Measurements from ENCODE around the gene ENPP6. TPM values are rescaled to one million over a fixed set of nuclear protein-coding genes. Genes with fewer than 3 reads are reported as not detected.
A peak's percentile ranks its signal among the peaks of the same experiment; 100 is the strongest.
"Not testable (repeated sequence)": the region's sequence is repeated elsewhere in the genome, so short reads cannot be mapped to it uniquely, and the experiment has no call there.

Gene ENPP6
- total RNA-seq, 1 experiment from 2014 or later, result not detected

GRCh38 chr4:184146951-184147350 is 70.7 kb downstream of the ENPP6 start:
- no peak overlapping the region for H3K9ac ChIP-seq (ENCODE audit: low read length)
- H3K9me2 ChIP-seq (replicated peaks; ENCODE audit: insufficient read depth, low read length), result no peaks in the 10 kb centered on the region
- no peaks in the 10 kb centered on the region for H3K27me3 ChIP-seq (ENCODE audit: low read length)
- H3K79me2 ChIP-seq (ENCODE audit: low read length), result no peaks in the 10 kb centered on the region
- no peaks in the 10 kb centered on the region for H3K4me1 ChIP-seq (ENCODE audit: low read length)
- no peak overlapping the region for H3K4me2 ChIP-seq (ENCODE audit: low read depth, low read length, poor library complexity, severe bottlenecking)
- DNase-seq, result no peak
- H3K4me3 ChIP-seq (ENCODE audit: low read length), result no peak overlapping the region
- H4K20me1 ChIP-seq (ENCODE audit: insufficient read depth, low read depth, low read length), result no peaks in the 10 kb centered on the region
- no peaks in the 10 kb centered on the region for H3K36me3 ChIP-seq (ENCODE audit: insufficient read depth, low read length)
- no peaks in the 10 kb centered on the region for H3K9me3 ChIP-seq (ENCODE audit: low read length)
- H2AFZ ChIP-seq (ENCODE audit: low read length), result no peak overlapping the region
- no peak overlapping the region for H3K27ac ChIP-seq (ENCODE audit: low read length)

DNA sequence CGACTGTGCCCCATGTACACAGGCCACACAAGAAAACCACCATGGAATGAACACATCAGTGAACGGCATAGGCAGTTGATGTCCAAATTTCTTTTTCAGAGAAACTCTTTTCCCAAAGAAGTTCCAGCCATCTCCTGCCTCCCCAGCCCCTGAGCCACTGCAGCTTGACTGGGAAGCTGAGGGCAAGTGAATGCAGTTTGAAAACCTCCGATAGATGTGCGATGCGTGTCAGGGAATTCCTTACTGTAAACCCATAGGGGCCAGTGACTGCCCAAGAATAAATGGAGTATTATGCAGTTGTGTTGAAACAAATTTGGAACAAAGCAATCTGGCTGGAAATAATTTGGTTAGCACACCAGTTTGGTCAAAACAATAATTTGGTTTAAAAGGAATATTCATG is 72.1 kb downstream of the ENPP6 start:
- H3K4me1 ChIP-seq (ENCODE audit: low read length), result no peaks in the 10 kb centered on the region
- H3K27ac ChIP-seq (ENCODE audit: low read length), result no peak overlapping the region
- no peak overlapping the region for H3K4me3 ChIP-seq (ENCODE audit: low read length)
- no peaks in the 10 kb centered on the region for H3K27me3 ChIP-seq (ENCODE audit: low read length)
- no peak for DNase-seq
- no peaks in the 10 kb centered on the region for H3K9me3 ChIP-seq (ENCODE audit: low read length)
- no peak overlapping the region for H3K9ac ChIP-seq (ENCODE audit: low read length)
- no peaks in the 10 kb centered on the region for H3K79me2 ChIP-seq (ENCODE audit: low read length)
- H3K9me2 ChIP-seq (replicated peaks; ENCODE audit: insufficient read depth, low read length), result no peaks in the 10 kb centered on the region
- H4K20me1 ChIP-seq (ENCODE audit: insufficient read depth, low read depth, low read length), result no peaks in the 10 kb centered on the region
- H2AFZ ChIP-seq (ENCODE audit: low read length), result no peak overlapping the region
- no peaks in the 10 kb centered on the region for H3K36me3 ChIP-seq (ENCODE audit: insufficient read depth, low read length)
- no peak overlapping the region for H3K4me2 ChIP-seq (ENCODE audit: low read depth, low read length, poor library complexity, severe bottlenecking)

DNA sequence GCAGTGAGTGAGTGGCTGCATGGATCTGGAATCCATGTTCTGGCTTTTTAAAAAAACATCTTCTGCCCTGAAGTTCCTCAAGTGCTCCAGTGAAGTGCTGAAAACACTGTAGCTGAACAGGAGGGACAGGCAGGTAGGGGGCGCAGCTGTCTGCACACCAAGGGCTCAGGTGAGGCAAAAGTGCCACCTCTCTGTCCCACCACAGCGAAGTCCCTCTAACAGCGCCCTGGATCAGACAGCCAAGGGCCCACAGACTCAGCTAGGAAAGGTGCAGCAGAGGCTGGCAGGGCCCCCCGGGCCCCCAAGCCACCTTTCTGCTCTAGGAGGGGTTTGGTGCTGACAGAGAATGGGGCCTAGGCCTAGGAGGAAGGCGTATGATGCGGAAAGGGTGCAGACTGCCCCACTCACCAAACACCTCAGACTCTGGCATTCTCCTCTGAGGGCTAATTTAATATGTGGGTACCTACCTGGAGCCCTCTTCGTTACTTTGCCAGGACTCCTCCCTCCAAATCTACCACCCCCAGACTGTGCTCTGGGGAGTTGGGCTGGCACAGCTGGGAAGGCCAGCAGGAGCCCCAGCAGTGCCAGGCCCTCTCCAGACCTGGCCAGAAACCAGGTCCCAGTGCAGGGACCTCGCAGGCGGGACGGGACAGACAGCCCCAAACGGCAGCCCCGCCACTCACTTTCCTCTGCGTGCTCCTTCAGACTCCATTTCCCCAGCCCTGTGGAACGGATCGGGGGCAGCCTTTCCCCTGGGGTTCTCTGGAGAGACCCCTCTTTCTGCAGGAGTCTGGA is 73.7 kb downstream of the ENPP6 start:
- Histone ChIP-seq H3K27ac (ENCODE audit: low read length) (no peak overlapping the region), H3K79me2 (ENCODE audit: low read length) (no peaks in the 10 kb centered on the region), H3K36me3 (ENCODE audit: insufficient read depth, low read length) (no peaks in the 10 kb centered on the region), H3K9ac (ENCODE audit: low read length) (no peak overlapping the region), H3K27me3 (ENCODE audit: low read length) (no peaks in the 10 kb centered on the region), H3K9me2 (replicated peaks; ENCODE audit: insufficient read depth, low read length) (no peaks in the 10 kb centered on the region), H3K9me3 (ENCODE audit: low read length) (no peaks in the 10 kb centered on the region), H3K4me2 (ENCODE audit: low read depth, low read length, poor library complexity, severe bottlenecking) (no peak overlapping the region), H3K4me3 (ENCODE audit: low read length) (no peak overlapping the region), H2AFZ (ENCODE audit: low read length) (no peak overlapping the region), H3K4me1 (ENCODE audit: low read length) (no peaks in the 10 kb centered on the region), H4K20me1 (ENCODE audit: insufficient read depth, low read depth, low read length) (no peaks in the 10 kb centered on the region)
- DNase-seq, result no peak

GRCh38 chr4:184142121-184143000 is 75.3 kb downstream of the ENPP6 start:
- H3K9me2 ChIP-seq (replicated peaks; ENCODE audit: insufficient read depth, low read length), result no peaks in the 10 kb centered on the region
- no peak overlapping the region for H3K9ac ChIP-seq (ENCODE audit: low read length)
- no peaks in the 10 kb centered on the region for H3K79me2 ChIP-seq (ENCODE audit: low read length)
- no peaks in the 10 kb centered on the region for H3K4me1 ChIP-seq (ENCODE audit: low read length)
- no peaks in the 10 kb centered on the region for H4K20me1 ChIP-seq (ENCODE audit: insufficient read depth, low read depth, low read length)
- no peaks in the 10 kb centered on the region for H3K27me3 ChIP-seq (ENCODE audit: low read length)
- H3K9me3 ChIP-seq (ENCODE audit: low read length), result no peaks in the 10 kb centered on the region
- H3K36me3 ChIP-seq (ENCODE audit: insufficient read depth, low read length), result no peaks in the 10 kb centered on the region
- H3K4me3 ChIP-seq (ENCODE audit: low read length), result no peak overlapping the region
- no peak overlapping the region for H2AFZ ChIP-seq (ENCODE audit: low read length)
- DNase-seq, result no peak
- no peak overlapping the region for H3K27ac ChIP-seq (ENCODE audit: low read length)
- H3K4me2 ChIP-seq (ENCODE audit: low read depth, low read length, poor library complexity, severe bottlenecking), result no peak overlapping the region

DNA sequence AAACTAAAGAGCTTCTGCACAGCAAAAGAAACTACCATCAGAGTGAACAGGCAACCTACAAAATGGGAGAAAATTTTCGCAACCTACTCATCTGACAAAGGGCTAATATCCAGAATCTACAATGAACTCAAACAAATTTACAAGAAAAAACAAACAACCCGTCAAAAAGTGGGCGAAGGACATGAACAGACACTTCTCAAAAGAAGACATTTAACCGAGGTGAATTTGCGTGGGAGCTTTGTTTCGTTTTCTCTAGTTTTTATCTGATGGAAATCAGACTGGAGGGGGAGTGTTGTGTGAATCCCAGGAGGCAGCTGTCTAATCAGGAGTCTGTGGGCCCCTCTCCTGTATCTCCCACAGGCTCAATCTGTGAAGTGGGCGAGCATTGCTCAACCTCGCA is 76.8 kb downstream of the ENPP6 start:
- not testable (repeated sequence) for H3K9ac ChIP-seq (ENCODE audit: low read length); H3K27me3 ChIP-seq (ENCODE audit: low read length); H3K79me2 ChIP-seq (ENCODE audit: low read length); H3K4me3 ChIP-seq (ENCODE audit: low read length); H3K27ac ChIP-seq (ENCODE audit: low read length); H3K9me3 ChIP-seq (ENCODE audit: low read length); H4K20me1 ChIP-seq (ENCODE audit: insufficient read depth, low read depth, low read length); H2AFZ ChIP-seq (ENCODE audit: low read length); H3K36me3 ChIP-seq (ENCODE audit: insufficient read depth, low read length); H3K9me2 ChIP-seq (replicated peaks; ENCODE audit: insufficient read depth, low read length); DNase-seq; H3K4me1 ChIP-seq (ENCODE audit: low read length); H3K4me2 ChIP-seq (ENCODE audit: low read depth, low read length, poor library complexity, severe bottlenecking)

- H3K36me3 ChIP-seq (ENCODE audit: insufficient read depth, low read length), result no peaks in the 10 kb centered on the region
- no peak overlapping the region for H3K27ac ChIP-seq (ENCODE audit: low read length)
- H4K20me1 ChIP-seq (ENCODE audit: insufficient read depth, low read depth, low read length), result no peaks in the 10 kb centered on the region
- H3K4me1 ChIP-seq (ENCODE audit: low read length), result no peaks in the 10 kb centered on the region
- no peaks in the 10 kb centered on the region for H3K9me3 ChIP-seq (ENCODE audit: low read length)
- no peak for DNase-seq
- no peak overlapping the region for H3K4me2 ChIP-seq (ENCODE audit: low read depth, low read length, poor library complexity, severe bottlenecking)
- no peak overlapping the region for H2AFZ ChIP-seq (ENCODE audit: low read length)
- H3K79me2 ChIP-seq (ENCODE audit: low read length), result no peaks in the 10 kb centered on the region
- H3K9me2 ChIP-seq (replicated peaks; ENCODE audit: insufficient read depth, low read length), result no peaks in the 10 kb centered on the region
- H3K27me3 ChIP-seq (ENCODE audit: low read length), result no peaks in the 10 kb centered on the region
- H3K9ac ChIP-seq (ENCODE audit: low read length), result no peak overlapping the region
- no peak overlapping the region for H3K4me3 ChIP-seq (ENCODE audit: low read length)
Observed at GRCh38 chr4:184136525-184136924, 81.1 kb downstream of the ENPP6 start.

DNA sequence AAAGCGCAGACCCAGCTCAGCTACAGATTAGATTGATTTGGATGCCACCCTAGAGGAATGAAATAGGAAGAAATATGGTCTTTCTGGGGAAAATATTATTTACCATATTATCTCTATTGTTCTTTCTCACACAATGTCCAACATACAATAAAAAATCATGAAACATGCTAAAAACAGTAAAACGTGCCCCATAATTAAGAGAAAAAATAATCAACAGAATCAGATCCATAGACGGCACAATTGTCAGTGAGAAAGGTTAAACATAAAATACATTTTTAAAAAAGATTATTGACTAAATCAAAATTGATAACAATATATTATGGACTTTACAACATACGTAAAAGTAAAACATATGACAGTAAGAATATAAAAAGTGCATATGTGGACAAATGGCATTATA is 90.9 kb downstream of the ENPP6 start:
- H3K36me3 ChIP-seq (ENCODE audit: insufficient read depth, low read length), result no peaks in the 10 kb centered on the region
- H3K4me1 ChIP-seq (ENCODE audit: low read length), result no peaks in the 10 kb centered on the region
- H3K4me2 ChIP-seq (ENCODE audit: low read depth, low read length, poor library complexity, severe bottlenecking), result no peak overlapping the region
- no peaks in the 10 kb centered on the region for H3K79me2 ChIP-seq (ENCODE audit: low read length)
- no peak for DNase-seq
- H3K9ac ChIP-seq (ENCODE audit: low read length), result no peak overlapping the region
- no peaks in the 10 kb centered on the region for H3K9me3 ChIP-seq (ENCODE audit: low read length)
- H3K4me3 ChIP-seq (ENCODE audit: low read length), result no peak overlapping the region
- H3K27me3 ChIP-seq (ENCODE audit: low read length), result no peaks in the 10 kb centered on the region
- no peaks in the 10 kb centered on the region for H4K20me1 ChIP-seq (ENCODE audit: insufficient read depth, low read depth, low read length)
- H3K9me2 ChIP-seq (replicated peaks; ENCODE audit: insufficient read depth, low read length), result no peaks in the 10 kb centered on the region
- H2AFZ ChIP-seq (ENCODE audit: low read length), result no peak overlapping the region
- no peak overlapping the region for H3K27ac ChIP-seq (ENCODE audit: low read length)

GRCh38 chr4:184122631-184123408 is 94.9 kb downstream of the ENPP6 start:
- H4K20me1 ChIP-seq (ENCODE audit: insufficient read depth, low read depth, low read length), result no peaks in the 10 kb centered on the region
- H3K27ac ChIP-seq (ENCODE audit: low read length), result no peak overlapping the region
- H3K27me3 ChIP-seq (ENCODE audit: low read length), result no peaks in the 10 kb centered on the region
- H3K36me3 ChIP-seq (ENCODE audit: insufficient read depth, low read length), result no peaks in the 10 kb centered on the region
- H3K9me3 ChIP-seq (ENCODE audit: low read length), result no peaks in the 10 kb centered on the region
- H3K4me3 ChIP-seq (ENCODE audit: low read length), result no peak overlapping the region
- no peak overlapping the region for H3K4me2 ChIP-seq (ENCODE audit: low read depth, low read length, poor library complexity, severe bottlenecking)
- peak; percentile 47 for DNase-seq
- H3K79me2 ChIP-seq (ENCODE audit: low read length), result no peaks in the 10 kb centered on the region
- no peaks in the 10 kb centered on the region for H3K4me1 ChIP-seq (ENCODE audit: low read length)
- H3K9me2 ChIP-seq (replicated peaks; ENCODE audit: insufficient read depth, low read length), result no peaks in the 10 kb centered on the region
- H2AFZ ChIP-seq (ENCODE audit: low read length), result no peak overlapping the region
- H3K9ac ChIP-seq (ENCODE audit: low read length), result no peak overlapping the region
